Measurements from ENCODE around the gene CLASP2.
"Not testable (repeated sequence)": the region's sequence is repeated elsewhere in the genome, so short reads cannot be mapped to it uniquely, and the experiment has no call there.

Gene CLASP2

GRCh38 chr3:33678073-33678472 is 40.0 kb downstream of the CLASP2 start:
- Histone ChIP-seq H3K9me2 (replicated peaks; ENCODE audit: insufficient read depth, low read length) (no peaks in the 10 kb centered on the region), H3K36me3 (ENCODE audit: low read length) (peaks cover 36% of the 10 kb centered on the region), H2AFZ (ENCODE audit: low read depth, low read length, severe bottlenecking) (no peak overlapping the region), H3K4me3 (ENCODE audit: insufficient read depth, low read length, poor library complexity, severe bottlenecking) (no peak overlapping the region), H3K9me3 (ENCODE audit: insufficient read depth, low read length) (0 out of 2 replicates have a peak, but pooled peaks cover 9% of the 10 kb centered on the region), H3K27ac (ENCODE audit: low read depth, low read length) (no peak overlapping the region), H3K9ac (ENCODE audit: low read length) (no peak overlapping the region), H3F3A (ENCODE audit: insufficient read depth) (no peaks in the 10 kb centered on the region), H3K4me2 (ENCODE audit: low read depth, low read length, poor library complexity, severe bottlenecking) (no peak overlapping the region), H3K27me3 (ENCODE audit: low read length) (no peaks in the 10 kb centered on the region), H4K20me1 (ENCODE audit: low read depth, low read length) (no peaks in the 10 kb centered on the region), H3K79me2 (ENCODE audit: insufficient read depth, low read length) (no peaks in the 10 kb centered on the region)
- no peak for TF ChIP-seq CTCF (IDR thresholded peaks at IDR 0.05; ENCODE audit: insufficient read depth, low read length, poor library complexity, severe bottlenecking)
- no peak for TF ChIP-seq EZH2phosphoT487 (conservative IDR thresholded peaks at IDR 0.05; ENCODE audit: low read length)

- H3K4me2 ChIP-seq (ENCODE audit: low read depth, low read length, poor library complexity, severe bottlenecking); H3K9me2 ChIP-seq (replicated peaks; ENCODE audit: insufficient read depth, low read length); H3F3A ChIP-seq (ENCODE audit: insufficient read depth); H3K4me3 ChIP-seq (ENCODE audit: insufficient read depth, low read length, poor library complexity, severe bottlenecking); H3K79me2 ChIP-seq (ENCODE audit: insufficient read depth, low read length); H3K27ac ChIP-seq (ENCODE audit: low read depth, low read length); H2AFZ ChIP-seq (ENCODE audit: low read depth, low read length, severe bottlenecking); H4K20me1 ChIP-seq (ENCODE audit: low read depth, low read length); H3K9me3 ChIP-seq (ENCODE audit: insufficient read depth, low read length); H3K27me3 ChIP-seq (ENCODE audit: low read length); H3K9ac ChIP-seq (ENCODE audit: low read length); H3K36me3 ChIP-seq (ENCODE audit: low read length): not testable (repeated sequence)
Observed at GRCh38 chr3:33673436-33673835, 44.6 kb downstream of the CLASP2 start.

- 0 out of 2 replicates have a peak, but pooled peaks cover 2% of the 10 kb centered on the region for H3F3A ChIP-seq (ENCODE audit: insufficient read depth)
- no peak overlapping the region for H3K4me3 ChIP-seq (ENCODE audit: insufficient read depth, low read length, poor library complexity, severe bottlenecking)
- H3K4me2 ChIP-seq (ENCODE audit: low read depth, low read length, poor library complexity, severe bottlenecking), result no peak overlapping the region
- no peak overlapping the region for H2AFZ ChIP-seq (ENCODE audit: low read depth, low read length, severe bottlenecking)
- TF ChIP-seq EZH2phosphoT487 (conservative IDR thresholded peaks at IDR 0.05; ENCODE audit: low read length), result no peak
- no peak for TF ChIP-seq CTCF (IDR thresholded peaks at IDR 0.05; ENCODE audit: insufficient read depth, low read length, poor library complexity, severe bottlenecking)
- no peaks in the 10 kb centered on the region for H4K20me1 ChIP-seq (ENCODE audit: low read depth, low read length)
- no peaks in the 10 kb centered on the region for H3K9me2 ChIP-seq (replicated peaks; ENCODE audit: insufficient read depth, low read length)
- no peaks in the 10 kb centered on the region for H3K79me2 ChIP-seq (ENCODE audit: insufficient read depth, low read length)
- no peak overlapping the region for H3K27ac ChIP-seq (ENCODE audit: low read depth, low read length)
- no peaks in the 10 kb centered on the region; the same call in 1 of the 2 replicates for H3K36me3 ChIP-seq (ENCODE audit: low read length)
- H3K9ac ChIP-seq (ENCODE audit: low read length), result no peak overlapping the region
- H3K27me3 ChIP-seq (ENCODE audit: low read length), result no peaks in the 10 kb centered on the region
- H3K9me3 ChIP-seq (ENCODE audit: insufficient read depth, low read length), result no peaks in the 10 kb centered on the region
Observed at GRCh38 chr3:33668618-33669017, 49.4 kb downstream of the CLASP2 start.

GRCh38 chr3:33665294-33665693 is 52.8 kb downstream of the CLASP2 start:
- peaks cover 2% of the 10 kb centered on the region; the same call in 1 of the 2 replicates for H3F3A ChIP-seq (ENCODE audit: insufficient read depth)
- no peaks in the 10 kb centered on the region for H3K9me2 ChIP-seq (replicated peaks; ENCODE audit: insufficient read depth, low read length)
- H3K79me2 ChIP-seq (ENCODE audit: insufficient read depth, low read length), result no peaks in the 10 kb centered on the region
- no peaks in the 10 kb centered on the region; the same call in 1 of the 2 replicates for H3K36me3 ChIP-seq (ENCODE audit: low read length)
- no peak for TF ChIP-seq EZH2phosphoT487 (conservative IDR thresholded peaks at IDR 0.05; ENCODE audit: low read length)
- no peak for TF ChIP-seq CTCF (IDR thresholded peaks at IDR 0.05; ENCODE audit: insufficient read depth, low read length, poor library complexity, severe bottlenecking)
- H3K27me3 ChIP-seq (ENCODE audit: low read length), result no peaks in the 10 kb centered on the region
- H2AFZ ChIP-seq (ENCODE audit: low read depth, low read length, severe bottlenecking), result no peak overlapping the region
- no peak overlapping the region for H3K4me3 ChIP-seq (ENCODE audit: insufficient read depth, low read length, poor library complexity, severe bottlenecking)
- H3K27ac ChIP-seq (ENCODE audit: low read depth, low read length), result no peak overlapping the region
- H3K9me3 ChIP-seq (ENCODE audit: insufficient read depth, low read length), result no peaks in the 10 kb centered on the region
- no peak overlapping the region for H3K9ac ChIP-seq (ENCODE audit: low read length)
- no peaks in the 10 kb centered on the region for H4K20me1 ChIP-seq (ENCODE audit: low read depth, low read length)
- no peak overlapping the region for H3K4me2 ChIP-seq (ENCODE audit: low read depth, low read length, poor library complexity, severe bottlenecking)

Data from SU-DHL-6 (cell line).